Subcutaneous adipose tissue (tissue), 4 donors: ENCODE results near the gene ITGA8. TPM values are rescaled to one million over a fixed set of nuclear protein-coding genes. Genes with fewer than 3 reads are reported as not detected.

Source experiments
- CTCF ChIP-seq: fragments of 450-650 bp; IDR thresholded peaks from one replicate; pipeline ENCODE4 v1.5.1; 2016; ENCODE audit warnings: low read depth, mild to moderate bottlenecking, control low read depth, antibody characterized with exemption, moderate library complexity
- total RNA-seq, 4 donors: library from RNA; depleted of rRNA; stranded (reverse); fragments of >200 nt; gene quantifications; one replicate each; pipeline ENCODE4 v1.1.0, GENCODE V29; 2016

The ITGA8 gene
- total RNA-seq, 4 donors from 2014 or later: 0.33 to 3.6 (median 2.4) TPM

GRCh38 chr10:15719049-15719898, 448 bp downstream of the ITGA8 start:
- no peak for TF ChIP-seq CTCF

GRCh38 chr10:15718694-15719048, 1.1 kb downstream of the ITGA8 start:
- no peak for TF ChIP-seq CTCF

- TF ChIP-seq CTCF: no peak
Measured at GRCh38 chr10:15715619-15716227, 4.0 kb downstream of the ITGA8 start.

GRCh38 chr10:15714847-15715246, 4.9 kb downstream of the ITGA8 start:
- TF ChIP-seq CTCF: no peak

GRCh38 chr10:15712883-15713282, 6.8 kb downstream of the ITGA8 start:
- TF ChIP-seq CTCF: no peak

GRCh38 chr10:15710455-15710854, 9.3 kb downstream of the ITGA8 start:
- TF ChIP-seq CTCF: no peak

GRCh38 chr10:15705298-15705697, 14.4 kb downstream of the ITGA8 start:
- TF ChIP-seq CTCF: no peak
